ENCODE measurements around the gene TMEM52B.
"Not testable (repeated sequence)": the region's sequence is repeated elsewhere in the genome, so short reads cannot be mapped to it uniquely, and the experiment has no call there.

TMEM52B gene

GRCh38 chr12:10191865-10192264, 13.0 kb downstream of the TMEM52B start:
- H3K4me3 ChIP-seq (replicated peaks; ENCODE audit: low read depth, low read length), result no peak overlapping the region
- DNase-seq (ENCODE audit: extremely low read depth, low read depth), result no peak
- TF ChIP-seq CTCF (IDR thresholded peaks at IDR 0.05; ENCODE audit: low read depth, low read length, missing control alignments), result no peak

GRCh38 chr12:10194160-10194670, 15.4 kb downstream of the TMEM52B start:
- H3K4me3 ChIP-seq (replicated peaks; ENCODE audit: low read depth, low read length), result no peak overlapping the region
- TF ChIP-seq CTCF (IDR thresholded peaks at IDR 0.05; ENCODE audit: low read depth, low read length, missing control alignments), result no peak
- DNase-seq (ENCODE audit: extremely low read depth, low read depth), result no peak

GRCh38 chr12:10196210-10196609, 17.4 kb downstream of the TMEM52B start:
- no peak for DNase-seq (ENCODE audit: extremely low read depth, low read depth)
- TF ChIP-seq CTCF (IDR thresholded peaks at IDR 0.05; ENCODE audit: low read depth, low read length, missing control alignments), result no peak
- no peak overlapping the region for H3K4me3 ChIP-seq (replicated peaks; ENCODE audit: low read depth, low read length)

- TF ChIP-seq CTCF (IDR thresholded peaks at IDR 0.05; ENCODE audit: low read depth, low read length, missing control alignments), result no peak
- no peak for DNase-seq (ENCODE audit: extremely low read depth, low read depth)
- H3K4me3 ChIP-seq (replicated peaks; ENCODE audit: low read depth, low read length), result no peak overlapping the region
Observed at GRCh38 chr12:10197879-10198278, 19.0 kb downstream of the TMEM52B start.

GRCh38 chr12:10204495-10204894, 25.7 kb downstream of the TMEM52B start:
- DNase-seq (ENCODE audit: extremely low read depth, low read depth); H3K4me3 ChIP-seq (replicated peaks; ENCODE audit: low read depth, low read length): not testable (repeated sequence)

GRCh38 chr12:10205220-10205807, 26.5 kb downstream of the TMEM52B start:
- no peak for TF ChIP-seq CTCF (IDR thresholded peaks at IDR 0.05; ENCODE audit: low read depth, low read length, missing control alignments)
- DNase-seq (ENCODE audit: extremely low read depth, low read depth), result no peak
- no peak overlapping the region for H3K4me3 ChIP-seq (replicated peaks; ENCODE audit: low read depth, low read length)

- no peak for TF ChIP-seq CTCF (IDR thresholded peaks at IDR 0.05; ENCODE audit: low read depth, low read length, missing control alignments)
- H3K4me3 ChIP-seq (replicated peaks; ENCODE audit: low read depth, low read length), result no peak overlapping the region
- no peak for DNase-seq (ENCODE audit: extremely low read depth, low read depth)
Observed at GRCh38 chr12:10207136-10207535, 28.3 kb downstream of the TMEM52B start.
